ENCODE measurements around the gene PF4V1.

Gene PF4V1

DNA sequence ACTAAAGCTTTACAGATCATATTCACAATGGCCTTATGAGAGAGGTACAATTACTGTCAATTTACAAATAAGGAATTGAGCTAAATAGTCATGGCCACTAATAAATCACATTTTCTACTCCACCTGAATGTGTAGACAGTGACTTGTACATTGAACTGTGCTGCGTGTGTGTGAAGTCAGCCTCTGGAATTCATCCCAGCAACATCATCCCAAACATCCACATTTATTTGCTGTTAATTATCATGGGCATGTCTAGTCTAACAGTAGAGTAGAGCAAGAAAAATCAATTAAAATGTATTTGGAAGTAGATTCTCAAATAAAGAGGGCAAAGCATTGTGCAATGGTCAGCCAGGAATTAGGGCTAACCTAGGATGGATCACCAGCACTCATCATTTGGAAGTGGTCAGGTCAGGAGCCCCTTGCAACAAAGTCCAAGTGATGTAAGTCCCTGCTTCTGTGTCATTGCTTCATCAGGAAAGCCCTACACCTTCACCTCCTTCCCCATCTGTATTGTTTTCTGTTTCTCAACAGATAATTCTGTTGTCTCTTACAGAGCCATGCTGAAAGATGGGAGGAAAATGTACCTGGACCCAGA, 4.8 kb upstream of the PF4V1 start:
- no peaks in the 10 kb centered on the region for H3K9me3 Mint-ChIP-seq
- H3K4me3 Mint-ChIP-seq = no peak overlapping the region

DNA sequence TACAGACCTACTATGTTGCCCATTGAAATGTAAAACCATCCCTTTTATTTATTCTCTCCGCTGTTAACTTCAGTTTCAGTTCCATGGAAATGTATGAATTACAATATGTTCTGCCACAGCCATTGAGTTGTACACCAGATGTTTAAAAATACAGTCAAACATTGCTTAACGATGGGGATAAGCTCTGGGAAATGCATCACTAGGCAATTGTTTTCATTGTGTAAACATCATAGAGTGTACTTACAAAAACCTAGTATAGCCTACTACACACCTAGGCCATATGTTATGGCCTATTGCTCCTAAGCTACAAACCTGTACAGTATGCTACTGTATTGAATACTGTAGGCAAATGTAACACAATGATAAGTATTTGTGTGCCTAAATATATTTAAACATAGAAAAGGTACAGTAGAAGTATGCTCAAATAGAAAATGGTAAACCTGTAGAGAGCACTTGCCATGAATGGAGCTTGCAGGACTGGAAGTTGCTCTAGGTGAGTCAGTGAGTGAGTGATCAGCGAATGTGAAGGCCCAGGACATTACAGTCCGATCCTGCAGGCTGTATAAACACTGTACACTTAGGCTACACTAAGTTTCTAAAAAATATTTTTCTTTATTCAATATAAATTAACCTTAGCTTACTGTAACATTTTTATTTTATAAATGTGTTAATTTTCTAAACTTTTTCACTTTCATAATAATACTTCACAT, 2.7 kb upstream of the PF4V1 start:
- Mint-ChIP-seq H3K4me3 (no peak overlapping the region), H3K27me3 (ENCODE audit: low read depth) (peaks cover 28% of the 10 kb centered on the region), H3K36me3 (ENCODE audit: low read depth) (no peaks in the 10 kb centered on the region), H3K9me3 (no peaks in the 10 kb centered on the region), H3K4me1 (peaks cover 2% of the 10 kb centered on the region), H3K27ac (no peak overlapping the region)
- TF ChIP-seq, protein P1, sequence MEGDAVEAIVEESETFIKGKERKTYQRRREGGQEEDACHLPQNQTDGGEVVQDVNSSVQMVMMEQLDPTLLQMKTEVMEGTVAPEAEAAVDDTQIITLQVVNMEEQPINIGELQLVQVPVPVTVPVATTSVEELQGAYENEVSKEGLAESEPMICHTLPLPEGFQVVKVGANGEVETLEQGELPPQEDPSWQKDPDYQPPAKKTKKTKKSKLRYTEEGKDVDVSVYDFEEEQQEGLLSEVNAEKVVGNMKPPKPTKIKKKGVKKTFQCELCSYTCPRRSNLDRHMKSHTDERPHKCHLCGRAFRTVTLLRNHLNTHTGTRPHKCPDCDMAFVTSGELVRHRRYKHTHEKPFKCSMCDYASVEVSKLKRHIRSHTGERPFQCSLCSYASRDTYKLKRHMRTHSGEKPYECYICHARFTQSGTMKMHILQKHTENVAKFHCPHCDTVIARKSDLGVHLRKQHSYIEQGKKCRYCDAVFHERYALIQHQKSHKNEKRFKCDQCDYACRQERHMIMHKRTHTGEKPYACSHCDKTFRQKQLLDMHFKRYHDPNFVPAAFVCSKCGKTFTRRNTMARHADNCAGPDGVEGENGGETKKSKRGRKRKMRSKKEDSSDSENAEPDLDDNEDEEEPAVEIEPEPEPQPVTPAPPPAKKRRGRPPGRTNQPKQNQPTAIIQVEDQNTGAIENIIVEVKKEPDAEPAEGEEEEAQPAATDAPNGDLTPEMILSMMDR (IDR thresholded peaks at IDR 0.05; ENCODE audit: unreplicated experiment in 3 of 3) = no peak

More for the DNA sequence above, 4.8 kb upstream of the PF4V1 start:
- TF ChIP-seq, protein P1 (IDR thresholded peaks at IDR 0.05; ENCODE audit: unreplicated experiment in 3 of 3) = no peak
- H3K27ac Mint-ChIP-seq = no peak overlapping the region
- H3K27me3 Mint-ChIP-seq (ENCODE audit: low read depth) = peaks cover 22% of the 10 kb centered on the region
- H3K4me1 Mint-ChIP-seq = no peaks in the 10 kb centered on the region
- no peaks in the 10 kb centered on the region for H3K36me3 Mint-ChIP-seq (ENCODE audit: low read depth)

DNA sequence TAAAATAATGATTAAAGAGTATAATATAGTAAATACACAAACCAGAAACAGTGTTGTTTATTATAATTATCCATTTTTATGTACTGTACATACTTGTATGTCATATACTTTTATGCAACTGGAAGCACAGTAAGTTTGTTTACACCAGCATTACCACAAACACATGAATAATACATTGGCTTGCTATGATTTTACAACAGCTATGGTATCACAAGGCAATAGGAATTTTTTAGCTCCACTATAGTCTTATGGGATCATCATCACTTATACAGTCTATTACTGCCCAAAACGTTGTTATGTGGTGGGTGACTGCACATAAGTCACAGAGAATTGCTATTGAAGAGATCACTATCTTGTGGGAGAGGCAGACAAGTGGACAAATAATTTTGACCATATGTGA, 1.8 kb upstream of the PF4V1 start:
- H3K36me3 Mint-ChIP-seq (ENCODE audit: low read depth) = no peaks in the 10 kb centered on the region
- no peaks in the 10 kb centered on the region for H3K9me3 Mint-ChIP-seq
- TF ChIP-seq, protein P1 (IDR thresholded peaks at IDR 0.05; ENCODE audit: unreplicated experiment in 3 of 3) = no peak
- no peak overlapping the region for H3K4me3 Mint-ChIP-seq
- no peak overlapping the region for H3K27ac Mint-ChIP-seq
- H3K4me1 Mint-ChIP-seq = peaks cover 4% of the 10 kb centered on the region
- H3K27me3 Mint-ChIP-seq (ENCODE audit: low read depth) = peaks cover 28% of the 10 kb centered on the region

DNA sequence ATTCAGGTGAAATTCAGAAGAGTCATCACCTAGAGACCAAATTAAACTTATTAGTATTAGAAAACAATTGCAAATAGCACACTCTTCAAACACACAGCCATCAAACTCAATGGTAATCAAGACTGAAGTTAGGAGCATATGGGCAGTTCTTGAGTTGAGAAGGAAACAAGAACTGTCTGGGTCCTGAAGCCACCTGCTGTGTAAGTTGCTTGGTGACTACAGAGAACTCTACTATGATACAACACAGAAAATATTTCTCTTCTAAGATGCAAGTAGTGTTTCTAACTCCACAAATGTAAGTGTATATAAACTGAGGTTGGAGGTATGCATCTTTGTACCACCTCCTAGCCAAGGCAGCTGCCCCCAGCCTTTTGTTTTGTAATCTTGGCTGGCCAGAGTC, 325 bp upstream of the PF4V1 start:
- TF ChIP-seq, protein P1 (IDR thresholded peaks at IDR 0.05; ENCODE audit: unreplicated experiment in 3 of 3) = no peak
- Mint-ChIP-seq H3K4me3 (no peak overlapping the region), H3K9me3 (no peaks in the 10 kb centered on the region), H3K4me1 (peaks cover 4% of the 10 kb centered on the region), H3K36me3 (ENCODE audit: low read depth) (no peaks in the 10 kb centered on the region), H3K27me3 (ENCODE audit: low read depth) (peaks cover 25% of the 10 kb centered on the region), H3K27ac (no peak overlapping the region)

DNA sequence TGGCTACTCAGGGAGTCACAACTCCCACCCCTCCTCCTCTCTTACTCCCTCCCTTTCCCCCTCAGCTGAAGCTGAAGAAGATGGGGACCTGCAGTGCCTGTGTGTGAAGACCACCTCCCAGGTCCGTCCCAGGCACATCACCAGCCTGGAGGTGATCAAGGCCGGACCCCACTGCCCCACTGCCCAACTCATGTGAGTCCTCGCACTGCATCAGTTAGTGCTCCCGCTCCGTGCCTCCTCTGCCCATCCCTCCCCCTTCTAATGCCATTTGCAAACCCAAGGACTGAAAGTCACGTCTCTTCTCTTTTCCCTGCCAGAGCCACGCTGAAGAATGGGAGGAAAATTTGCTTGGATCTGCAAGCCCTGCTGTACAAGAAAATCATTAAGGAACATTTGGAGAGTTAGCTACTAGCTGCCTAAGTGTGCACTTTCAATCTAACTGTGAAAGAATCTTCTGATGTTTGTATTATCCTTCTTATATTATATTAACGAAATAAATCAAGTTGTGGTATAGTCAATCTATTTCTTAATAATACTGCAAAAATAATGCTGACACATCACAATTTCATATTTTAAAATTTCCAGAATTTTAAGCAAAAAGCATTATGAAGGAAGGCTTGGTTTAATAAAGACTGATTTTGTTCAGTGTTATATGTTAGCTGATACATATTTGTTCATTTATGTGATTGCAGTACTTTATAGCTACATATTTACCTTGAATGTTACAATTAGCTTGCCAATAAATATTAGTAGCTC, 800 bp downstream of the PF4V1 start:
- H3K9me3 Mint-ChIP-seq = no peaks in the 10 kb centered on the region
- TF ChIP-seq, protein P1 (IDR thresholded peaks at IDR 0.05; ENCODE audit: unreplicated experiment in 3 of 3) = no peak
- H3K4me3 Mint-ChIP-seq = no peak overlapping the region
- H3K27ac Mint-ChIP-seq = no peak overlapping the region
- H3K36me3 Mint-ChIP-seq (ENCODE audit: low read depth) = no peaks in the 10 kb centered on the region
- H3K27me3 Mint-ChIP-seq (ENCODE audit: low read depth) = peaks cover 18% of the 10 kb centered on the region
- H3K4me1 Mint-ChIP-seq = peaks cover 4% of the 10 kb centered on the region
